ENCODE measurements around the gene DENND1A.
A peak's percentile ranks its signal among the peaks of the same experiment; 100 is the strongest.

DENND1A gene

DNA sequence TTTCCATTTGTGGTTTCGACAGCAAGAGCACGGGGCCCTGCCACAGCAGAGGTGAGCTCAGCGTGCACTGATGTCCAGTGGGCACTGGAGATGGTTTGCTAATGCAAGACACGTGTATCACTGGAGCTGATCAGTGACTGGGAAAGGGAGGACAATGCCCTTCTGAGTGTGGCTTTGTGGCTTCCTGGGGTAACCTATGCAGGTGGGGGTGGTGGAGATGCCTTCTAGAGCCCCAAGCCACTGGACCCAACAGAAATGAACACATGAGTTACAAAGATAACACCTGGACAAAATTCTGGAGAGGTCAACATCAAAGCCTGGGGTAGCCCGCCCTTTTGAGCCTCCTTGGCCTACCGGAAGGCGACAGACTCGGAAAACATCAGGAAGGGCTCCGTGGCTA, 312.6 kb downstream of the DENND1A start:
- Mint-ChIP-seq H3K9me3 (no peaks in the 10 kb centered on the region), H3K27me3 (ENCODE audit: low read depth, poor library complexity) (peaks cover 9% of the 10 kb centered on the region), H3K36me3 (ENCODE audit: low read depth) (no peaks in the 10 kb centered on the region), H3K4me3 (no peak overlapping the region), H3K27ac (peak overlapping the region; percentile 3), H3K4me1 (peaks cover 30% of the 10 kb centered on the region)
- no peak for DNase-seq
- TF ChIP-seq, protein P1, sequence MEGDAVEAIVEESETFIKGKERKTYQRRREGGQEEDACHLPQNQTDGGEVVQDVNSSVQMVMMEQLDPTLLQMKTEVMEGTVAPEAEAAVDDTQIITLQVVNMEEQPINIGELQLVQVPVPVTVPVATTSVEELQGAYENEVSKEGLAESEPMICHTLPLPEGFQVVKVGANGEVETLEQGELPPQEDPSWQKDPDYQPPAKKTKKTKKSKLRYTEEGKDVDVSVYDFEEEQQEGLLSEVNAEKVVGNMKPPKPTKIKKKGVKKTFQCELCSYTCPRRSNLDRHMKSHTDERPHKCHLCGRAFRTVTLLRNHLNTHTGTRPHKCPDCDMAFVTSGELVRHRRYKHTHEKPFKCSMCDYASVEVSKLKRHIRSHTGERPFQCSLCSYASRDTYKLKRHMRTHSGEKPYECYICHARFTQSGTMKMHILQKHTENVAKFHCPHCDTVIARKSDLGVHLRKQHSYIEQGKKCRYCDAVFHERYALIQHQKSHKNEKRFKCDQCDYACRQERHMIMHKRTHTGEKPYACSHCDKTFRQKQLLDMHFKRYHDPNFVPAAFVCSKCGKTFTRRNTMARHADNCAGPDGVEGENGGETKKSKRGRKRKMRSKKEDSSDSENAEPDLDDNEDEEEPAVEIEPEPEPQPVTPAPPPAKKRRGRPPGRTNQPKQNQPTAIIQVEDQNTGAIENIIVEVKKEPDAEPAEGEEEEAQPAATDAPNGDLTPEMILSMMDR (IDR thresholded peaks at IDR 0.05), result no peak

DNA sequence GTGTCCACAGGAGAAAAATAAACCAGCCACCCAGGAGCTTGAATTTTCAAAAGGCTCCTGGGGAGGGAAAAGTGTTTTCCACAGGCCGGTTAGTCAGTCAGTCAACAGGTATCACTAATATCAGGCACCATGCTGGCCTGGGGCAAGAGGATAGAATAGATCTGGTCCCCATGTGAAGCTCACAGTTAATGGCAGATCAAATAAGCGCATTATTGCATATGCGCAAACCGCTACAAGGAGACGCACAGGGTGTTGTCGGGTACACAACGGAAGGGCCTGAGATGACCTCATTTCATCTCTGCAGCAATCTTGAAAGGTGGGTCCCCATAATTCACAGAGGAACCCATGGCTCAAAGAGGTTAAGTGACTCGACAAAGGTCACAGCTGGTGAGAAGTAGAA, 313.2 kb downstream of the DENND1A start:
- H3K36me3 Mint-ChIP-seq (ENCODE audit: low read depth), result no peaks in the 10 kb centered on the region

DNA sequence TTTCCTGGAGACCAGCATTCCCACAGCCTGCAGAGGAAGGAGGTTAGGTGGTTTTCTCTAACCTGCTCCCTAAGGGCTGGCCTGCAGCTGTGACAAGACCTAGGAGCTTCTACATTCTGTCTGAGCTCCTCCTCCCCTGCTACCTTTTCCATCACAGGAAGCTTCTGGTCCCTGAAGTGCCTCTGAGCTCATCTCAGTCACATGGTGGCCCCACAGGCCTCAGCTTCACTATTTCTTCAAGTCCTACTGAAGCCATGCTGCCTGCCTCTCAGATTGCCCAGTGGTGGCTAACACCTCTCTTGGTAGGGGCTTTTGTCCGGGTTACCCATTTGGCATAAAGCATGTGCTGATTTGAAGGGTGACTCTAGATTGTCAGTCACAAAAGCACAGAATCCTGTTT, 314.5 kb downstream of the DENND1A start:
- TF ChIP-seq, protein P1 (IDR thresholded peaks at IDR 0.05), result no peak
- H3K4me3 Mint-ChIP-seq, result no peak overlapping the region
- DNase-seq, result no peak
- peaks cover 30% of the 10 kb centered on the region for H3K4me1 Mint-ChIP-seq
- H3K36me3 Mint-ChIP-seq (ENCODE audit: low read depth), result no peaks in the 10 kb centered on the region
- no peak overlapping the region for H3K27ac Mint-ChIP-seq
- H3K27me3 Mint-ChIP-seq (ENCODE audit: low read depth, poor library complexity), result peaks cover 3% of the 10 kb centered on the region
- no peaks in the 10 kb centered on the region for H3K9me3 Mint-ChIP-seq

More for the DNA sequence above, 313.2 kb downstream of the DENND1A start:
- Mint-ChIP-seq H3K4me1 (peaks cover 30% of the 10 kb centered on the region), H3K27ac (no peak overlapping the region), H3K27me3 (ENCODE audit: low read depth, poor library complexity) (peaks cover 7% of the 10 kb centered on the region), H3K4me3 (no peak overlapping the region), H3K9me3 (no peaks in the 10 kb centered on the region)
- TF ChIP-seq, protein P1 (IDR thresholded peaks at IDR 0.05), result no peak
- no peak for DNase-seq

DNA sequence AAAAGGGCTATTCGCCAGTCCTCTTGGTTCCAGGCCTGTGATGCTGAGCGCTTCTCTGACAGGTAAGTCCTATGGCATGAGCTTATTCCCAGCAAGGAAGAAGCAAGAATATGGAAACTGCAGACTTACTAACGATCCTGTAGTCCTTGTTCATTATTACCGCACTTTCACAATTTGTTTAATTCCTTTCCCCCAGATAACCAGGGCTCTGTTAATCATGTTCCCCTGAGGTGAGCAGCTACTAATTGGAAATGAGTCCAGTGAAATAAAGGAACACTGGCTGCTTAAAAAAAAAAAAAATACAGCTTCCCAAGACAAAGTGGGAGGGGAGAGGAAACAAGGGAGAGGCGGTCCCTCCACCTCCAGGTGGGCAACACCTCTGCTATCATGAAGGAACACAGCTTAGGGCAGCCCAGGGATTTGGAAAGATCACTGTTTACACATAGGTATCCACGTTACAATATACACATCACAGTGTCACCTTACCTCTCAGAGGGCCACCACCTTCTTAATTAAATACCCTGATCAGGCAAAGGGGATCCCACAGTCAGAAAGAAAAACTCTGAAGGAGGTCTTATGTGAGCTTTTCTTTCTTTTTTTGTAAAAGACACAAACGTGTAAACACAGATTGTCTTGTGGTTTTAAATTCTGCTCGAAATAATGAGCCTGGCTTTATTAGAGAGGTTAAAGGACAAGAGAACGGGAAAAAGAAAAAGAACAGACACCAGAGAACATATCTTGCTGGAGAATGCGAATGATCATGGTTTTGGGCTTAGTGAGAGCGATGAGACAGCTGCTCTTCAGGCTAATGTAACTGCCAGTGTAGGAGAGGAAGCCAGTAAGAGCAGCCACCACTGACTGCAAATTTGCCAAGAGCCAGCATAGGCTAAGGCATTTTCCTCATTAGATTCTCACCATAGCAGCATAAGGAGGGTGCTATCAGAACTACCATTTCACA, 315.3 kb downstream of the DENND1A start:
- no peak for DNase-seq
- TF ChIP-seq, protein P1 (IDR thresholded peaks at IDR 0.05), result no peak
- H3K36me3 Mint-ChIP-seq (ENCODE audit: low read depth), result no peaks in the 10 kb centered on the region
- H3K27ac Mint-ChIP-seq, result peak overlapping the region; percentile 20
- no peak overlapping the region for H3K4me3 Mint-ChIP-seq
- H3K27me3 Mint-ChIP-seq (ENCODE audit: low read depth, poor library complexity), result peaks cover 3% of the 10 kb centered on the region
- no peaks in the 10 kb centered on the region for H3K9me3 Mint-ChIP-seq
- peaks cover 30% of the 10 kb centered on the region for H3K4me1 Mint-ChIP-seq

DNA sequence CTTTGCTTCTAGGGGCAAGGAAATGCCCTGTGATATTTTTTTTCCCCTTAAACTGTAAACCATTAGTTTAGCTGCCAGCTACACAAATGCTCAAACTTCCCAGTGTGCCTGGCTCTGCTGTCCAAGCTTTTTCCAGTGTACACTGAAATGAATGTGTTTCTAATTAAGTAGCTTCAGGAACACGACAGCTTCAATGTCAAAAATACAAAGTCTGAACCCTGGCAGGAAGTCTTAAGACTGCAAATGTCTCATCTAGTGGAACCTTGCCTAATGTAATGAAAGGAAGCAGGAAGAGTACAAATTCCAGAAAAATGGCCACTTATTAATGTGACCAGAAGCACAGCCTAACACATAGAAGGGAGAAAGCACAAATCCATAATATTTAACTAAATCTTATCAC, 318.7 kb downstream of the DENND1A start:
- Mint-ChIP-seq H3K9me3 (no peaks in the 10 kb centered on the region), H3K4me3 (no peak overlapping the region), H3K27ac (no peak overlapping the region), H3K27me3 (ENCODE audit: low read depth, poor library complexity) (peaks cover 3% of the 10 kb centered on the region), H3K36me3 (ENCODE audit: low read depth) (no peaks in the 10 kb centered on the region), H3K4me1 (peaks cover 25% of the 10 kb centered on the region)
- TF ChIP-seq, protein P1 (IDR thresholded peaks at IDR 0.05), result no peak
- no peak for DNase-seq

DNA sequence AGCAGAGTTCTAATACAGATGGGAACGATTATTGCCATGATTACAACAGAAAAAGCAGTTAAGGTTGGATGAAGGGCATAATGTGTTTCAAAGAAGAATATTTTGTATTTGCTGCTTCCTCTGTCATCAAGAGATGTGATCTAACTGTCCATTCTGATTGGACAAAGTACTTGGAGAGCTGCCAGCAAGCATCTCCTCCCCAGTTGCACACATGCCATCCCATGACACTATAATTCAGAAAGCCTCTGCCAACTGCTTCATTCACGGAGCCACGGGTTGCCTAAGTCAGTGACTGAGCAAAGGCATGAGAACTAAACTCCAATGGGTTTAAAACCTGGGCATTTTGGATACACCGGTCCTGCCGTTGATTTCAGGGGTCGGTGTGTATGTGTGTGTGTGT, 320.1 kb downstream of the DENND1A start:
- H3K27ac Mint-ChIP-seq, result no peak overlapping the region
- DNase-seq, result no peak
- H3K4me3 Mint-ChIP-seq, result no peak overlapping the region
- TF ChIP-seq, protein P1 (IDR thresholded peaks at IDR 0.05), result no peak
- H3K36me3 Mint-ChIP-seq (ENCODE audit: low read depth), result no peaks in the 10 kb centered on the region
- H3K4me1 Mint-ChIP-seq, result peaks cover 27% of the 10 kb centered on the region
- no peaks in the 10 kb centered on the region for H3K9me3 Mint-ChIP-seq
- H3K27me3 Mint-ChIP-seq (ENCODE audit: low read depth, poor library complexity), result peaks cover under 1% of the 10 kb centered on the region
